ENCODE measurements around the gene S100P.

S100P gene

DNA sequence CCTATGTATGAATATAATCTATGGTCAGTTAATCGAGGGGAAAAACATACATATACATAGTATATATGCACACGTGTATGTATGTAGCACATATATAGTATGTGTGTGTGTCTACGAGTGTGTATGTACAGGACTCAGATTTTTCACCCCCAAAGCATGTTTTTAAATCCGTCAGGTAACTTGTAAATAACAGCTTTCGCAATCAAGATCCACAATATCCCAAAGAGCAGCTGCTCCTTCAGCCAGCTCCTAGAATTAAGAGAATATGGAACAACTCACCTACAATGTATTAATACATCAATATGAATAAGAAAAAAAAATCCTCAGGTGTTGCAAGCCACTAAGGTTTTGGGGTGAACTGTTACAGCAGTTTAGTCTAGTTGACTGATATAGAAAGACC lies 12.5 kb downstream of the S100P start:
- in situ Hi-C loops (cut with HindIII; ENCODE audit: low pct_ligation_motif_present, low sequenced_read_pairs), result no loop called here
- Histone ChIP-seq H3K36me3 (replicated peaks) (peaks cover 6% of the 10 kb centered on the region), H3K27ac (no peak overlapping the region), H3K27me3 (replicated peaks) (no peaks in the 10 kb centered on the region), H3K4me3 (ENCODE audit: low read depth, low read length) (no peak overlapping the region)
- TF ChIP-seq, protein P1, sequence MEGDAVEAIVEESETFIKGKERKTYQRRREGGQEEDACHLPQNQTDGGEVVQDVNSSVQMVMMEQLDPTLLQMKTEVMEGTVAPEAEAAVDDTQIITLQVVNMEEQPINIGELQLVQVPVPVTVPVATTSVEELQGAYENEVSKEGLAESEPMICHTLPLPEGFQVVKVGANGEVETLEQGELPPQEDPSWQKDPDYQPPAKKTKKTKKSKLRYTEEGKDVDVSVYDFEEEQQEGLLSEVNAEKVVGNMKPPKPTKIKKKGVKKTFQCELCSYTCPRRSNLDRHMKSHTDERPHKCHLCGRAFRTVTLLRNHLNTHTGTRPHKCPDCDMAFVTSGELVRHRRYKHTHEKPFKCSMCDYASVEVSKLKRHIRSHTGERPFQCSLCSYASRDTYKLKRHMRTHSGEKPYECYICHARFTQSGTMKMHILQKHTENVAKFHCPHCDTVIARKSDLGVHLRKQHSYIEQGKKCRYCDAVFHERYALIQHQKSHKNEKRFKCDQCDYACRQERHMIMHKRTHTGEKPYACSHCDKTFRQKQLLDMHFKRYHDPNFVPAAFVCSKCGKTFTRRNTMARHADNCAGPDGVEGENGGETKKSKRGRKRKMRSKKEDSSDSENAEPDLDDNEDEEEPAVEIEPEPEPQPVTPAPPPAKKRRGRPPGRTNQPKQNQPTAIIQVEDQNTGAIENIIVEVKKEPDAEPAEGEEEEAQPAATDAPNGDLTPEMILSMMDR (IDR thresholded peaks at IDR 0.05; ENCODE audit: low read depth, low read length, missing control alignments), result no peak
- DNase-seq, result no peak

DNA sequence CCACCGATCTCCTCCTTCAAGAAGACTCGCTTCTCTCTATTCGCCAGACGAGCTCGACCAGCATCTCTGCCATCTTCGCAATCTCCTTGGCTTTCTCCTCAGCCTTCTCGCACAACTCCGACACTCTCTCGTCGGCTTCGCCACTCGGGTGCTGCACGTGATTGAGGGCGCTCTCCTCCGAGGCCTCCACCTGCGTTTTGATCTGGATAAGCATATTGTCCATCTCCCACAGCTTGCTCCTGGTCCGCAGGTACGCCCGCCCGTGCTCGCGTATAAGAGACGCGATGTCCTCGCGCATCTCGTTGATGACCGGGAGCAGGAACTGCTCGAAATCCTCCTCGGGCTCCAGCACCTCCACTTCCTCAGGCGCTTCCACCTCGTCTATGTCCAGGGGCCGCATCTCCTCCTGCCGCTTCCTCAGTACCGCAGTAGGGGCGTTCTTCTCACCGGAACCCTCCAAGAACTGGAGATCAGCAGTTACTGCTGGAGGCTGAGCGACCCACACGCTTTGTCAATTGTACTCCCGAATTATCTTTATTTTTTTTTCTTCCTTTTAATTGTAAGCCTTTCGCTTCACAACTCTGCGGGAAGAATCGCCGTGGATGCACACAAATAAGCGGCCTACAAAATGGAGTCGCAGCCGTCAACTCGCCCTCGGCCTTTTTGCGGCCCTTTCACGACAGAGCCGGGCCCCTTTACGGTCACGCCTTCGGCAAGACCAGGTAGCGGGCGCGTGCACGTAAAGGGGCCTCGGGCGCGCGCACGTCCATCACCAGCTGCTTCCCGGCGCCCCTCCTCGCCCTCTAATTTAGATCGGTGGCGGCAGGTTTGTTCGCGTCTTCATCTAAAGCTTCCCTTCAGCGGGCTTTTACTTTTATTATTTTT lies 15.8 kb downstream of the S100P start, which contains the start of gene MRFAP1L1:
Gene MRFAP1L1 (minus strand): TSS at position 636 of the 885 bp plus-strand sequence. CDS start 236 bp downstream, at position 400.
- Histone ChIP-seq H3K4me3 (ENCODE audit: low read depth, low read length) (peak within 1 kb of the TSS; percentile 87), H3K36me3 (replicated peaks) (peaks cover 4% of the 10 kb centered on the region), H3K27ac (peak within 1 kb of the TSS; percentile 32), H3K27me3 (replicated peaks) (no peaks in the 10 kb centered on the region)
- DNase-seq, result peak; percentile 97
- in situ Hi-C loops (cut with HindIII; ENCODE audit: low pct_ligation_motif_present, low sequenced_read_pairs), result no loop called here
- TF ChIP-seq, protein P1 (IDR thresholded peaks at IDR 0.05; ENCODE audit: low read depth, low read length, missing control alignments), result peak; percentile 22

DNA sequence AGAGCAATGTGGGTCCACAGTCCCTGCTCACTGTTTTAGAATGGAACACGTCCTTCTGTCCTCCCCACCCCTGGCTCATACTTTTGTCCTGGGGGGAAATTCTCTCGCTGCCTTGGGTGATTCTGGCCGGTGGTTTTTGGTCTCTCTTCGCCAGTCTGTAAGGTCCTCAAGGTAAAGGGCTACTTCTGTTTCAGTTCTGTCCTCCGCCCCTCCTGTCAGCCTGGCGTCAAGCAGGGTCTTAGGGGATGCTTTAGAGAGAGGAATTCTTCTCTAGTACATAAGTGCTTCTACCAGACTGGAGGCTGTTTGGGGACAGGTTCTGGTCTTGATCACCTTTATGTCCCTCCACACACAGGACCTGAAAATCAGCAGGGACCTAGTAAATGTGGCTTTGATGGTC lies 16.6 kb downstream of the S100P start:
- in situ Hi-C loops (cut with HindIII; ENCODE audit: low pct_ligation_motif_present, low sequenced_read_pairs), result no loop called here
- DNase-seq, result no peak
- H3K27ac ChIP-seq, result no peak overlapping the region
- TF ChIP-seq, protein P1 (IDR thresholded peaks at IDR 0.05; ENCODE audit: low read depth, low read length, missing control alignments), result no peak
- peaks cover 4% of the 10 kb centered on the region for H3K36me3 ChIP-seq (replicated peaks)
- H3K4me3 ChIP-seq (ENCODE audit: low read depth, low read length), result peak overlapping the region; percentile 87
- H3K27me3 ChIP-seq (replicated peaks), result no peaks in the 10 kb centered on the region

DNA sequence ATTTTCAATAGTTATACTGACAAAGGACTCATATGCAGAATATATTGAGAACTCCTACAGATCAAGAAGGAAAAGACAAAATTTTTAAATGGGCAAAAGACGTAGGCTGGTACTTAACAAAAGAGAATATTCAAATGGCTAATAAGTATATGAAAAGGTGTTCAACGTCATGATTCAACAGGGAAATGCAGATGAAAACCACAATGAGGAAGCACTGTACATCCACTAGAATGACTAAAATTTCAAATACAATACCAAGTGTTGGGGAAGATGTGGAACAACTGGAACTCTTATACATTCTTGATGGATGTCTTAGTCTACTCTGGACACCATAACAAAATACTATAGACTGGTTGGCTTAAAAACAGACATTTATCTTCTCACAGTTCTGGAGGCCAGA lies 17.3 kb downstream of the S100P start:
- H3K27ac ChIP-seq, result no peak overlapping the region
- TF ChIP-seq, protein P1 (IDR thresholded peaks at IDR 0.05; ENCODE audit: low read depth, low read length, missing control alignments), result no peak
- H3K27me3 ChIP-seq (replicated peaks), result no peaks in the 10 kb centered on the region
- peaks cover 4% of the 10 kb centered on the region for H3K36me3 ChIP-seq (replicated peaks)
- H3K4me3 ChIP-seq (ENCODE audit: low read depth, low read length), result no peak overlapping the region
- in situ Hi-C loops (cut with HindIII; ENCODE audit: low pct_ligation_motif_present, low sequenced_read_pairs), result no loop called here
- DNase-seq, result no peak

DNA sequence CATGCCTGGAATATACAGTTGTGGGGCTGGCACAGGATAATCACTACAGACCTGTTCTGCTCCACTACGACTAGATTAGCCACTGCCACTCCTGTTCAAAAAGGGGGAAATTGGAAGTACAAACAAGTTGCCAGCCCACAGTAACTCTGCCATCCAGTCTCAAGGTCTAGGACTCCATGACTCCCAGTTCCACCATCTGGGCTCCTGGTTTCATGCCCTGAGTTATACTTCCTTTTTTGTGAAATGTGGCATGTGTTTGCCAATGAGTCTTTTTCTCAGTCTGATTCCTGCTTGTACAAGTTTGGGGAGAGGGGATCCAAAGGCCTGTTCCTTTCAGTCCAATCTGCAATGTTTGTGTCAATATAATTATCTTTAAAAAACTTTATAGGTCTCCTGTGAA lies 21.3 kb downstream of the S100P start:
- in situ Hi-C loops (cut with HindIII; ENCODE audit: low pct_ligation_motif_present, low sequenced_read_pairs), result no loop called here
- DNase-seq, result no peak
- no peak overlapping the region for H3K4me3 ChIP-seq (ENCODE audit: low read depth, low read length)
- H3K27me3 ChIP-seq (replicated peaks), result no peaks in the 10 kb centered on the region
- TF ChIP-seq, protein P1 (IDR thresholded peaks at IDR 0.05; ENCODE audit: low read depth, low read length, missing control alignments), result no peak
- H3K27ac ChIP-seq, result no peak overlapping the region
- no peaks in the 10 kb centered on the region for H3K36me3 ChIP-seq (replicated peaks)
